Heart right ventricle (tissue), 16 donors: ENCODE results near the gene SMYD1. TPM values are rescaled to one million over a fixed set of nuclear protein-coding genes. Genes with fewer than 3 reads are reported as not detected.

Experiments
- ATAC-seq, 8 donors: fragments of 200-7000 bp; cut with Tn5 transposase; one replicate each; pipeline ENCODE4 v1.9.1; 2020; ENCODE audit warnings: mild to moderate bottlenecking in 8 of 8, moderate library complexity in 8 of 8, moderate number of reproducible peaks in 1 of 8
- DNase-seq, 2 donors: peaks; one replicate each; pipeline ENCODE4 v3.0.0-alpha.2; 2020
- H3K27ac ChIP-seq, 10 donors: fragments of 200-600 bp; sonication (generic) in 2 of 10; one replicate each; pipeline versions ENCODE4 v1.5.0 to v1.8.0; 2020 to 2022; ENCODE audit warnings: mild to moderate bottlenecking in 3 of 10
- H3K27me3 ChIP-seq, 7 donors: fragments of 200-600 bp; one replicate each; pipeline ENCODE4 v1.8.0; 2021 to 2022; ENCODE audit warnings: mild to moderate bottlenecking in 2 of 7
- H3K36me3 ChIP-seq, 9 donors: fragments of 200-600 bp; sonication (generic) in 1 of 9; one replicate each; pipeline versions ENCODE4 v1.5.0 to v1.8.0; 2020 to 2022; ENCODE audit warnings: mild to moderate bottlenecking in 2 of 9
- H3K4me1 ChIP-seq, 9 donors: fragments of 200-600 bp; sonication (generic) in 1 of 9; one replicate each; pipeline versions ENCODE4 v1.5.0 to v1.8.0; 2020 to 2022; ENCODE audit warnings: mild to moderate bottlenecking in 4 of 9
- H3K4me3 ChIP-seq, 10 donors: fragments of 200-600 bp; sonication (generic) in 2 of 10; one replicate each; pipeline versions ENCODE4 v1.5.0 to v1.8.0; 2020 to 2022; ENCODE audit warnings: mild to moderate bottlenecking in 7 of 10, moderate library complexity in 2 of 10
- H3K9me3 ChIP-seq, 11 donors: fragments of 200-600 bp in 10 of 11; sonication (generic) in 2 of 11; one replicate each; pipeline versions ENCODE4 v1.5.0 to v1.8.0; 2013 to 2022; ENCODE audit warnings: mild to moderate bottlenecking in 2 of 11, control low read depth in 1 of 11, moderate library complexity in 1 of 11
- WGBS, 2 donors: extraction: QIAGEN DNeasy Blood & Tissue Kit; methylation state at CpG; one replicate each; pipeline ENCODE4 v1.1.7; 2013; ENCODE audit warnings: inconsistent platforms in 1 of 2; 5-methylcytosine and 5-hydroxymethylcytosine counted together
- intact Hi-C, 10 donors: fragments of 100-400 bp; cut with DNase I; formaldehyde crosslinking; loops; one replicate each; pipeline versions ENCODE4 v1.11.1 to v1.14.2; 2022
- polyA plus RNA-seq, 2 donors: library from polyadenylated mRNA; stranded (reverse); fragments of 200-250 nt; gene quantifications; one replicate each; pipeline ENCODE4 v1.2.3, GENCODE V29; 2013
- total RNA-seq, 10 donors: library from RNA; stranded (reverse); fragmentation: NEBNext Ultra II Directional in 3 of 10; extraction: Animal tissue kit (Norgen Biotek cat#: 25700) in 3 of 10; gene quantifications; one replicate each; pipeline versions ENCODE4 v1.2.1 to v1.2.4, GENCODE V29; 2021 to 2023
- TF ChIP-seq, protein P1 (sequence below), 9 donors: fragments of 200-600 bp; sonication (generic) in 2 of 9; IDR thresholded peaks; one replicate each; pipeline versions ENCODE4 v1.5.0 to v1.8.0; 2021 to 2022; ENCODE audit warnings: antibody characterized with exemption in 9 of 9, mild to moderate bottlenecking in 5 of 9, moderate library complexity in 1 of 9
- donor health status: Arrhythmogenic right ventricular cardiomyopathy.
- donor health status: ischemic (EF 13 %, LVEDD 7.1; RV severe dilation, severe dysfunction).
- donor health status: healthy with polysubstance abuse.
- donor health status: DM: no; HTN: yes; CAD: no.
- donor health status: DM: no; HTN: no; CAD: no.
- donor health status: ischemic (EF 25% LVEDD 6.9; RV normal size, moderate dysfunction).
- donor health status: ischemic (EF 25% LVEDD 5.7; RV mildly dilated, moderate dysfunction).
- donor health status: healthy.
- donor health status: DM: yes; HTN: yes; CAD: no.
- donor health status: Ischemic cardiomyopathy.
- donor health status: ischemic (EF 35%, LVEDD 5.7; RV mildly dilated, moderate dysfunction).
- donor health status: nonischemic (EF 11% LVEDD 7.7; RV severe dilation, severe dysfunction).
- donor health status: DM: yes; HTN: yes; CAD: no.
- donor health status: PGD.
- donor health status: ischemic (EF 29% LVEDD 5.4; RV normal size, mild dysfunction).
- donor health status: nonischemic (EF 23%, LVEDD 6.1; RV moderate dilation, normal function).

Gene SMYD1
- total and polyA plus RNA-seq, 12 donors: 78.7 to 534 (median 377) TPM

DNA sequence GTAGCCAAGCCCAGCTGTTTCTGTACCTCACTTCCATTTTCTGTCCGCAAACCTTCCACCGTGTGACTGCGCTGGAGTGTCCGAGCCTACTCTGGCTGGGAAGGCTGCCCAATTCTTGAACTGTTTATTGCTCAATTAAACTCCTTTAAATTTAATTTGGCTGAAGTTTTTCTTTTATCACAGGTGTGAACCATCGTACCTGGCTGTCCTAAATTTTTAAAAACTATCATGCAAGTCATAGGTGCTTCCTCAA, 45.0 kb upstream of the SMYD1 start:
- H3K27me3 ChIP-seq: no peaks in the 10 kb centered on the region
- H3K36me3 ChIP-seq: peaks cover 0 to 16% (median 4%) of the 10 kb centered on the region in 9 donors
- no peak overlapping the region for H3K27ac ChIP-seq
- DNase-seq (no peak), ATAC-seq (no peak)
- peaks cover 0 to 12% (median 0%) of the 10 kb centered on the region in 9 donors for H3K4me1 ChIP-seq
- H3K4me3 ChIP-seq: no peak overlapping the region
- WGBS, 2 donors: 94 to 95% methylated on average over 5 of the region's 5 CpGs
- intact Hi-C loops: no loop called here
- H3K9me3 ChIP-seq: no peaks in the 10 kb centered on the region
- TF ChIP-seq, protein P1, sequence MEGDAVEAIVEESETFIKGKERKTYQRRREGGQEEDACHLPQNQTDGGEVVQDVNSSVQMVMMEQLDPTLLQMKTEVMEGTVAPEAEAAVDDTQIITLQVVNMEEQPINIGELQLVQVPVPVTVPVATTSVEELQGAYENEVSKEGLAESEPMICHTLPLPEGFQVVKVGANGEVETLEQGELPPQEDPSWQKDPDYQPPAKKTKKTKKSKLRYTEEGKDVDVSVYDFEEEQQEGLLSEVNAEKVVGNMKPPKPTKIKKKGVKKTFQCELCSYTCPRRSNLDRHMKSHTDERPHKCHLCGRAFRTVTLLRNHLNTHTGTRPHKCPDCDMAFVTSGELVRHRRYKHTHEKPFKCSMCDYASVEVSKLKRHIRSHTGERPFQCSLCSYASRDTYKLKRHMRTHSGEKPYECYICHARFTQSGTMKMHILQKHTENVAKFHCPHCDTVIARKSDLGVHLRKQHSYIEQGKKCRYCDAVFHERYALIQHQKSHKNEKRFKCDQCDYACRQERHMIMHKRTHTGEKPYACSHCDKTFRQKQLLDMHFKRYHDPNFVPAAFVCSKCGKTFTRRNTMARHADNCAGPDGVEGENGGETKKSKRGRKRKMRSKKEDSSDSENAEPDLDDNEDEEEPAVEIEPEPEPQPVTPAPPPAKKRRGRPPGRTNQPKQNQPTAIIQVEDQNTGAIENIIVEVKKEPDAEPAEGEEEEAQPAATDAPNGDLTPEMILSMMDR (IDR thresholded peaks at IDR 0.05): no peak

DNA sequence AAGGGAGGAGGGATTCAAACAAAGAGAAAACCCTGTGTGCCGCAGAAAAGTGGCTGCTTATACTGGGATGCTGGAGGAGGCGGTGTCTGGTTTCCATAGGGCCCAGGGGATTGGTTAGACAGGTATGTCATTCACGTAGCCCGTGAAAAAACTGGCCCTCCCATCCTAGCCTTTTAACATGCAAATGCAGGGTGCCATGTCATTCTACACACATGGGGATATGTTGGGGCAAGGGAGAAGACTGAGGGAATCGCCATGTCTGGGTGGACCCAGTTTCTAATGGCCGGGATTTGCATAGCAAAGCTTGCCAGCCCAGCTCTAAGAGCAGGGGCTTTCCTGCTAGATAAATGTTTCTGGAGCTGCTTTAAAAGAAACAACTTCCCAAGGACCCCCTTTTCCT, 43.1 kb upstream of the SMYD1 start:
- Histone ChIP-seq H3K27ac (no peak overlapping the region), H3K4me1 (peaks cover 0 to 15% (median 0%) of the 10 kb centered on the region in 9 donors), H3K27me3 (no peaks in the 10 kb centered on the region), H3K36me3 (peaks cover 0 to 35% (median 23%) of the 10 kb centered on the region in 9 donors), H3K4me3 (no peak overlapping the region), H3K9me3 (no peaks in the 10 kb centered on the region)
- ATAC-seq (no peak), DNase-seq (no peak)
- TF ChIP-seq, protein P1 (IDR thresholded peaks at IDR 0.05): no peak
- 73 to 78% methylated on average over 6 of the region's 6 CpGs for WGBS, 2 donors
- intact Hi-C loops: no loop called here

DNA sequence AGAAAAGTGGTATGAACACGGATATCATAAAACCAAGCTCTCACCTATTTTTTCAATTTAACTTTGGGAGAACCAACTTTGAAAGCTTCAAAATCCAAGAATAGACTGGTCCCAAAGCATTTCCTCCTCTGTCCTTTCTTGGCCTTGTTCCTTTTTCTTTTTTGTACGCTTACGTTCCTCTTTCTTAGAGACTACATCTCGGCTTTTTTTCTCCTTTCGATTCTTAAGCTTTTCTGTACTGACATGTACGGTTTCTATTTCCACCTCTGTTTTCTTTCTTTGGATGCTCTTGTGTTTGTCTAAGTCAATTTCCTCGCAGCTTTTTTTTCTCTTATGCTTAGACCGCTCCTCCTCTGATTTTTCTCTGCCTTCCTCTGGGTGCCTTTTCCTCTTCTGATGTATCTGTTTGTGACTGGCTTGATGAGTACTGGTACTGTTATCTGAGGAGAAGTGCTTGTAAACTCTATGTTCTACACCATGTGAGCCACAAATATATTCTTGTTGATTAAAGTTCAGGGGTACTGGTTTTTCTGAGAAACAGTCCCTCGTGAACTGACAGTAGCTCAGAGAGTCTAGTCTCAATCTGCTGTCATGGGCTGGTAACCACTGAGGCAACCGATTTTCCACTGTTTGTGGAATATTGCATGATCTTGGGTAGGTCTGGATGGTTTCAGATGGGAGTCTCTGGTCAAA, 39.8 kb upstream of the SMYD1 start:
- Histone ChIP-seq H3K9me3 (no peaks in the 10 kb centered on the region), H3K4me1 (peaks cover 0 to 15% (median 0%) of the 10 kb centered on the region in 9 donors), H3K27ac (peak overlapping the region in 1 of 10 donors; percentile 46), H3K36me3 (peaks cover 0 to 69% (median 26%) of the 10 kb centered on the region in 9 donors), H3K27me3 (no peaks in the 10 kb centered on the region), H3K4me3 (no peak overlapping the region)
- DNase-seq (no peak), ATAC-seq (no peak)
- TF ChIP-seq, protein P1 (IDR thresholded peaks at IDR 0.05): no peak
- intact Hi-C loops: no loop called here
- 87% methylated on average over 10 of the region's 10 CpGs for WGBS, 2 donors

DNA sequence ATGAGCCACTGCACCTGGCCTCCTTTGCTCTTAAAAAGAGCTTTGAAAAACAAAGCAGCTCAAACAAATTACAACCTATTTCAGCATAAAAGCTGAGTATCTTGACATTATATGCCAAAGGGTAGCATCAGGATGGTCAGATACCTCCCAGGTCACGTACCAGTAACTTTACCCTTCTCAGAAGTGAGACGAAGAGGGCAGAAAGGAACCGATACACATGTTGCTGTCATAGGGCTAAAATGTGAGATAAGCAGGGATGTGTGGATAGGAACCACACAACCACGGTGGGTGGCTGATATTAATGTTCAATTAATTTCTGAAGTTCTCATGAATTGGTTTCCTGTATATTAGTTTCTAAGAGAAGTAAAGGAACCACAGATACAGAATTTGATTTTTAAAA, 38.7 kb upstream of the SMYD1 start:
- TF ChIP-seq, protein P1 (IDR thresholded peaks at IDR 0.05): no peak
- DNase-seq (no peak), ATAC-seq (no peak)
- peaks cover 0 to 15% (median 0%) of the 10 kb centered on the region in 9 donors for H3K4me1 ChIP-seq
- no peak overlapping the region for H3K27ac ChIP-seq
- H3K9me3 ChIP-seq: no peaks in the 10 kb centered on the region
- 88 to 95% methylated on average over 4 of the region's 4 CpGs for WGBS, 2 donors
- H3K36me3 ChIP-seq: peaks cover 0 to 80% (median 32%) of the 10 kb centered on the region in 9 donors
- intact Hi-C loops: no loop called here
- H3K4me3 ChIP-seq: no peak overlapping the region
- no peaks in the 10 kb centered on the region for H3K27me3 ChIP-seq
